HG02852 (cell line): ENCODE data around the gene IVD.
A peak's percentile ranks its signal among the peaks of the same experiment; 100 is the strongest.

Source experiments
- ATAC-seq: cut with Tn5 transposase; IDR thresholded peaks from one replicate; pipeline ENCODE4 v1.9.1; 2021; ENCODE audit warnings: mild to moderate bottlenecking, moderate library complexity; ENCODE audit not compliant: unreplicated experiment

IVD gene

GRCh38 chr15:40456299-40456712 is 50.7 kb downstream of the IVD start:
- no peak for ATAC-seq

GRCh38 chr15:40456738-40457137 is 51.1 kb downstream of the IVD start:
- no peak for ATAC-seq

- ATAC-seq, result no peak
Measured at GRCh38 chr15:40458495-40459371, 53.1 kb downstream of the IVD start.

- no peak for ATAC-seq
Measured at GRCh38 chr15:40459391-40460015, 53.9 kb downstream of the IVD start.

- ATAC-seq, result no peak
Measured at GRCh38 chr15:40460404-40460803, 54.8 kb downstream of the IVD start.

GRCh38 chr15:40461958-40462357 is 56.4 kb downstream of the IVD start:
- ATAC-seq, result no peak

GRCh38 chr15:40463279-40463678 is 57.7 kb downstream of the IVD start:
- no peak for ATAC-seq

- ATAC-seq, result no peak
Measured at GRCh38 chr15:40463886-40464545, 58.4 kb downstream of the IVD start.

GRCh38 chr15:40464595-40465185 is 59.1 kb downstream of the IVD start:
- no peak for ATAC-seq

GRCh38 chr15:40465939-40466338 is 60.3 kb downstream of the IVD start:
- no peak for ATAC-seq

- ATAC-seq, result no peak
Measured at GRCh38 chr15:40466426-40467260, 61.0 kb downstream of the IVD start.

- no peak for ATAC-seq
Measured at GRCh38 chr15:40467261-40467615, 61.6 kb downstream of the IVD start.

GRCh38 chr15:40468898-40469331 is 63.3 kb downstream of the IVD start:
- ATAC-seq, result no peak

GRCh38 chr15:40469776-40470390 is 64.3 kb downstream of the IVD start:
- ATAC-seq, result no peak

- ATAC-seq, result peak; percentile 75
Measured at GRCh38 chr15:40470423-40471104, 65.0 kb downstream of the IVD start, which contains the start of gene CHST14. Gene CHST14 (plus strand): TSS chr15:40470984. CDS start chr15:40471214, 230 bp downstream.
